ENCODE data around the gene SIX2.

DNA sequence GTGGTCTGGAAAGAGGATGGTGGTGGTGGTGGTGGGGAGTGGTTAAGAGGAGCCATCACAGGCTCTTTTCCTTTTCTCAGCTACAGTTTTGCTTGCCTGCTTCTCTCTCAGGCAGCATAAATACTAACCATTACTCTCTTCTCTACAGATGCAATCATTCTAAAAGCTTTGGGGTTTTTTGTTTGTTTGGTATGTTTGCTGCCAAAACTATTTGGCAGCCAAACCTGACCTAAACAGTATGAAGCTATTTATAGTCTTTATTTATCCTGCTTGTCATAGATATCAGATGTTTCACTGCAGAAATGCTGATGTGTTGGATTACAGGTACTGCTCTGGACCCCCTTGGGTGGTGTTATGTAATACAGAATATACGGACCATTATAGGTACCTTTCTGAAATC, 52.4 kb downstream of the SIX2 start:
- no peak for TF ChIP-seq CTCF (IDR thresholded peaks at IDR 0.05; ENCODE audit: extremely low read depth in 1 of 2, insufficient read depth in 1 of 2, low read depth in 1 of 2, low read length in 2 of 2)
- TF ChIP-seq POLR2A (IDR thresholded peaks at IDR 0.05; ENCODE audit: low read depth, low read length): no peak
- TF ChIP-seq EZH2 (IDR thresholded peaks at IDR 0.05; ENCODE audit: borderline replicate concordance, low read depth, low read length, severe bottlenecking): no peak
- TF ChIP-seq JUN (IDR thresholded peaks at IDR 0.05; ENCODE audit: borderline replicate concordance, insufficient read depth, insufficient read length, low read depth): no peak

Measured in endothelial cell of umbilical vein (primary cell).